ENCODE data around the gene DTD1.

DTD1 gene

DNA sequence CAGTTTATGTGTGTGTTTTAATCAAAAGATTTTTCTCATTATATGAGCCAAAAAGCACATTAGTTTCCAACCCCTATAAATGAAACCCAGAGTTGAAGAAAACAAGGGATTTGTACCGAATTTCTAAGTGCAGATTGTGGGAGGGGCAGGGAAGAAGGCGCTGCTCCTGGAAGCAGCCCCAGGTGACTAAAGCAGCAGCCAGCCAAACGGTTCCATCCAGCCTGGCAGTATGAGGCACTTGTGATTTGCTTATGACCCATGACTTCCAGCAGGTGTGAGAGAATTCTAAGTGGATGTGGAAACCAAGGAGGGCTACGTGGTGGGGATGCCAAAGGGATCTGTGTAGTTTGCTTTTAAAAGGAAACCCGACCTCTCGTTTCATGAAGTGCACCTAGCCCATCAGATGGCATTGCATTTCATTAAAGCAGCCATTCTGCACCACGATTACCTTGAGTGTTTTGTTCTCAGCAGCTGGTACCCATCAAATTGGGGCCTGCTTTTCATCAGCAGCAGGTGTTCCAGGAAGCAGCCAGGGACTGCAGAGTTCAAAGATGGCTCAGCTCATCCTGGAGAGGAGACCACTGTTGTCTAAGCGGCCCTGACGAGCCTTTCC, 79.1 kb downstream of the DTD1 start:
- no peak for DNase-seq

DNA sequence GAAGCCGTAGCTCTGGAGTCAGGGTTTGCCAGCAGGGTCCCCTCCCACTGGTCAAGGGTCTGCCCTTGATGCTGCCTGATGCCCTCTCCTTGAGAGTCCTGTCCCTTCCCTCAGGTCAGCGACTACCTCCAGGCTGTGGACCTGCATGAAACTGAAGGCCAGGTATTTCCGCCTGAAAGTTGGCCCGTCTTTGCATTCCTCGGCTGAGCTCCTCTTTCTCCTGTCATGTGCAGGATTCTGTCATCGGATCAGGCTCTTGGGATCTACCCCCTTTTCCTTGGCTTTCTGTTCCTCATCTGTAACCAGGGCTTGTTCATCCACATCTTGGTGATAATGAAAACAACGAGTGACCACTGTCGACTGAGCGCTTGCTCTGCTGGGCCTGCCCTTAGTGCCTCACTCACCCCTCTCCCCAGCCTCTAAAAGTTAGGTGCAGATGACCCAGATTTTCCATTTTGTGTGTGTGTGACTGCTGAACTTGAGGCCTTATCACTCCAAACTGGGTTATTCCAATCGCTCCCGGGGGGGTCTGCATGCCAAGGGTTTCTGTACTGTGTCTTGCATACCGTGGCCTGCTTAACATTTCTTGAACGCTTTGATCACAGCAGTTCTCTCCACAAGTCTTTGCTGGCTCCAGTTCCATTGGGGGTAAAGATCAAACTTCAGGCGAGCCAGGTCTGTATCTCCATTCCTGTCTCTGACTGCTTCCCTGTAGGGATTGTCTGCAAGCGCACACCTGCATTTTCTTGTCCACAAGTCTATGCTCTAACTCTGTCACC, 81.6 kb downstream of the DTD1 start:
- DNase-seq: no peak

- DNase-seq: no peak
Observed at GRCh38 chr20:18671203-18671710, 83.4 kb downstream of the DTD1 start.

DNA sequence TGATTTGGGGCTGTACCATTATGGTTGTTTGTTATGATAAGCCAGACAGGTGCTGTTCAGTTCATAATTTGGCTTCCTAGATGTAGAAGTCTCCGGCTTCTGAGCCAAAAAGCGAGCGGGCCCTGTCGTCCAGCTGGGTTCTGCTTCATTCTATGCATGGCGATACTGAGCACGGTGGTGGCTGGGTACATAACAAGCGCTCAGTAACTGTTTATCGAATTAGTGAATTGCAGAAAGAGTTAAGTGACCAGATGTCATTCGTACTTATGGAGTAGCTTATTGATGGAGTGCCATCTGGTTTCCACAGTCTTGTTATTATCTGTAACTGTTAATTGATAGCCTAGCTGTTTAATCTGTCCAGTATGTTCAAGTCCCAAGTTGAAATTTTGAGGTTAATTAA, 85.0 kb downstream of the DTD1 start:
- no peak for DNase-seq

GRCh38 chr20:18676396-18676795, 88.5 kb downstream of the DTD1 start:
- no peak for DNase-seq

GRCh38 chr20:18677126-18677525, 89.3 kb downstream of the DTD1 start:
- DNase-seq: no peak

GRCh38 chr20:18678549-18679419, 90.9 kb downstream of the DTD1 start:
- no peak for DNase-seq

- DNase-seq: no peak
Observed at GRCh38 chr20:18683839-18684238, 96.0 kb downstream of the DTD1 start.

DNA sequence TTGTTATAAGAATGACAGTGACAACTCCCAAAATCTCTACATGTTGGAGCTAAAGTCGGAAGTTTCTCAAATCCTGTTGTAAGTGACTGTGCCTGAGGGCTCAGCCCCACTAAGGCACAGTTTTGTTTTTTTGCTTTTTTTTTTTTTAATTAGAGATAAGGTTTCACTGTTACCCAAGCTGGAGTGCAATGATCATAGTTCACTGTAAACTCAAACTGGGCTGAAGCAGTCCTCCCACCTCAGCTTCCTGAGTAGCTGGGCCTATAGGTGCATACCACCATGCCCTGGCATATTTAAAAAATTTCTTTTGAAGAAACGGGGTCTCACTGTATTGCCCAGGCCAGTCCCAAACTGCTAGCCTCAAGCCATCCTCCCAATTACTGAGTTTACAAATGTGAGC, 96.9 kb downstream of the DTD1 start:
- no peak for DNase-seq

DNA sequence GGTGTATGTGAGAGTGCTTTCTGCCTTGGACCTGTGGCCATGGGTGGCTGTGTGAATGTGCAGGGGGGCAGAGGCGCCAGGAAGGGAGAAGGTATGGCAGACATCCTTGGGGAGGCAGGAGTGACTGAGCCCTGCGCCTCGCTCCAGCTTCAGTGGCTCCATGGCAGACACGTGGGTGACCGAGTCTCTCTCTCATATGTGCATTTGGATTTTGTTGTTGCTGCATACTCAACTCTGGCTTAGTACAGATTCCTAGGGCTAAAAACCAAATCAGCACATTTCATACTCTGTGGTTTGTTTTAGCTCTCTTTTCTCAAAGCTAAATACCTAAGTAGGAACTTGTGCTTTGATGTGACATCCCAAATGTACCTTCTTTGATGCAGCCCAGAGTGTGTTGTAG, 97.6 kb downstream of the DTD1 start:
- DNase-seq: no peak

GRCh38 chr20:18686696-18687095, 98.8 kb downstream of the DTD1 start:
- DNase-seq: no peak

- no peak for DNase-seq
Observed at GRCh38 chr20:18688676-18689075, 100.8 kb downstream of the DTD1 start.

DNA sequence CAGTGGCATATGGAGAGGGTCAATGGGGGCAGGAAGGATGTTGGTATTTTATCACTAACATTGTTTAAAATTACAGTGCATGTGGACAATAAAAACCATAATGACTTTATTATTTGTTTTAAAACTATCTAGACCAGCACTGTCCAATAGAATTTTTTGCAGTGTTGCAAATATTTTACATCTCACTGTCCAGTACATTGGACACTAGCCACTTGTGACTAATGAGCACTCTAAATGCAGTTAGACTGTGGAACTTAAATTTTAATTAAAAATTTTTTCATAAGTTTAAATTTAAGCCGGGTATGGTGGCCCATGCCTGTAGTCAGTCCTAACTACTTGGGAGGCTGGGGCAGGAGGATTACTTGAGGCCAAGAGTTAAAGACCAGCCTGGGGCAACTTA, 101.7 kb downstream of the DTD1 start:
- DNase-seq: no peak

- no peak for DNase-seq
Observed at GRCh38 chr20:18692447-18692846, 104.6 kb downstream of the DTD1 start.

GRCh38 chr20:18694071-18694470, 106.2 kb downstream of the DTD1 start:
- no peak for DNase-seq

GRCh38 chr20:18695175-18695574, 107.3 kb downstream of the DTD1 start:
- no peak for DNase-seq

- no peak for DNase-seq
Observed at GRCh38 chr20:18698735-18699380, 111.0 kb downstream of the DTD1 start.

- DNase-seq: no peak
Observed at GRCh38 chr20:18701969-18702368, 114.1 kb downstream of the DTD1 start.

- DNase-seq: no peak
Observed at GRCh38 chr20:18702736-18703135, 114.9 kb downstream of the DTD1 start.

GRCh38 chr20:18705490-18705889, 117.6 kb downstream of the DTD1 start:
- peak; percentile 29 for DNase-seq

DNA sequence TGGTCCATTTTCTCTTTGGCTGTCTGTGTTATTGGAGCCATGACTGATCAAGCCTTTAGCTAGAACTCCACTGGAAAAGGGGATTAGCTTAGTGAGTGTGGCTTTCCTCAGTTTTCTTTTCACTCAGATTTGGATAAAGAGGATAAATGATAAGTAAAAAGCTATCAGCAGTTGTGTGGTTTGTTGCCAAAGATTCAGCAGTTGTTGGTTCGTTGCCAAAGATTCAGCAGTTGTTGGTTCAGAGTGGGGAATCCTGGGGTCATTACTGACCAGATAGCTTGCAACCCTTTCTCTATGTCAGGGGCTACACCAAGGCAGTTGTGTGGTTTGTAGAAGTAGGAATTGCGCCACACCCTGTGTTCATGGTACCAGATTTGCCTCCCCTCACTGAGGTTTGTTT, 118.1 kb downstream of the DTD1 start:
- DNase-seq: no peak

DNA sequence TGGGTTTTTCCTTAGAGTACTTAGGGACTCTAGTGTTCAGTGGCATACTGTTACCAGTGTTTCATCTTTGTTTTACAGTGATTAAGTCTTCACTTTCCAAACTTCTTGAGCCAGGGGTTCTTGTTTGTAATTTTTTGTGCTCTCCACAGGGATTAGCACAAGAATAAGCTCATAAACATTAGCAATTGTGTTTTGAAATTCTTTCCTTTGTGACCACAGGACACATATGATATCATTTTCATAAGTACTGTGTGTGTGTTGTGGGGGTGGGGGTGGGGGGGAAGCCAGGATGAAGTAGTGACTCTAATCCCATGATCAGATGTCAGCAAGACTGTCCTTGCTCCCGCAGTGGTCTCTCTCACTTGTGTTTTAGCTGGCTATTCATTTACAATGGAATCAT, 124.3 kb downstream of the DTD1 start:
- no peak for DNase-seq

GRCh38 chr20:18712882-18713281, 125.0 kb downstream of the DTD1 start:
- DNase-seq: no peak

Measured in 8988T (cell line).